GM19468 (cell line): ENCODE measurements around the gene MAGI1.
"Not testable (repeated sequence)": the region's sequence is repeated elsewhere in the genome, so short reads cannot be mapped to it uniquely, and the experiment has no call there.

Experiments
- ATAC-seq: cut with Tn5 transposase; IDR thresholded peaks from one replicate; pipeline ENCODE4 v1.9.1; 2021; ENCODE audit warnings: mild to moderate bottlenecking, moderate library complexity, moderate number of reproducible peaks; ENCODE audit not compliant: unreplicated experiment; ENCODE audit errors: extremely low read depth

Gene MAGI1

GRCh38 chr3:66038726-66039589 lies at the start of gene MAGI1:
MAGI1 (minus strand) TSS chr3:66038918; CDS start chr3:66038308, 610 bp downstream.
- no peak for ATAC-seq

- ATAC-seq = no peak
Measured at GRCh38 chr3:66083784-66084213, 45.1 kb upstream of the MAGI1 start.

GRCh38 chr3:66083096-66083678 lies 44.5 kb upstream of the MAGI1 start:
- no peak for ATAC-seq

DNA sequence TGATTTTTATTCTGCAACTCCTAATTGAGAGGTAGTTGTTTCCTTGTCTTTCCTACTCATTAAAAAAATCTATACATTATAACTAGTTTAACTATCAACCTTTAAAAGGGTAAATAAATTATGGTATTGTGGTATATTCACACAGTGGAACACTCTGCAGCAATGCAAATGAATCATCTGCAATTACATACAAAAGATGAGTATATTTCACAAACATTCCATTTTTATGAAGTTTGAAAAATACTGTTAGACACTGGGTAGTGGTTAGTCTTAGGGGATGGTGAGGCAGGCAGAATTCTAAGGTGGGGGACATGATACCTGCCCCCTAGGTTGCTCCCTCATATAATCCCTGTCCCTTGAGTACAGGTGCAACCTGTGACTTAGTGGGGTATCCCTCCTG lies 44.0 kb upstream of the MAGI1 start:
- ATAC-seq = no peak

DNA sequence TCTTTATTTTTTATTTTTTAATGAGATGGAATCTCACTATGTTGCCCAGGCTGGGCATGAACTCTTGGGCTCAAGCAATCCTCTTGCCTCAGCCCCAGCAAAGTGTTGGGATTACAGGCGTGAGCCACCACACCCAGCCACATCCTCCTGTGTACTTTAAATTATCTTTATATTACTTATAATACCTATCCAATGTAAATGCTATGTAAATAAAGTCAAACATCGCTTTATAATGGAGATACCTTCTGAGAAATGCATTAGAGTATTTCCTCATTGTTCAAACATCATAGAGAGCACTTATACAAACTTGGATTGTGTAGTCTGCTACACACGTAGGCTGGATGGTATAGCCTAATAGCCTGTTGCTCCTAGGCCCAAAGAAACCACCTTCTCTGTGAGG lies 41.4 kb upstream of the MAGI1 start:
- ATAC-seq = no peak

GRCh38 chr3:66077973-66078372 lies 39.3 kb upstream of the MAGI1 start:
- no peak for ATAC-seq

DNA sequence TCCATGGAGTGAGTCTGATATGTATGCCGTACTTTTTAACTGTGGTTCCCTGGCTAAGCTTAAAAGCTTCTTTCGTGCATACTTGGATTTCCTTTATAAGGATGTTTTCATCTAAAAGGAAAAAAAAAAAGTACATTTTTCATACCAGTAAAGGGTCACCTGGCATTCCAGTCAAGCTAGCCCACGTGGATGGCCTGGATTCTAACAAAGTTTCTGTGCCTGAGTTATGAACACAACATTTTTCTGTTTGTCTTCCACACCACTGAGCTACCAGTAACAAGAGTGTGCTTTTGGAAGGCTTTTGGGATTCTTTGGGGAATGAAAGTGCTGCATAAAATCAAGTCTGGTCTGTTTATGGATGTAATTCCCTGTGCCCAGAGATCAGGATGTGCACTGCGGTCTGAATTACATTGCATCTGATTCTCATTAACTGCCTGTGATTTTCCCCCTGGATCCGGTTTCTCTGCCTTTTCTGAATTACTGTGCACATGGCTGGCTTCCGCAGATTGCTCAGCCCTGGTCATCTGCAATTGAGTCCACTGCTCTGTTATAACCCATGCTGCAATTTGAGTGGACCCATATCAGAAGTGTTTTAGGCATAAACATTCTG lies 38.2 kb upstream of the MAGI1 start:
- no peak for ATAC-seq

DNA sequence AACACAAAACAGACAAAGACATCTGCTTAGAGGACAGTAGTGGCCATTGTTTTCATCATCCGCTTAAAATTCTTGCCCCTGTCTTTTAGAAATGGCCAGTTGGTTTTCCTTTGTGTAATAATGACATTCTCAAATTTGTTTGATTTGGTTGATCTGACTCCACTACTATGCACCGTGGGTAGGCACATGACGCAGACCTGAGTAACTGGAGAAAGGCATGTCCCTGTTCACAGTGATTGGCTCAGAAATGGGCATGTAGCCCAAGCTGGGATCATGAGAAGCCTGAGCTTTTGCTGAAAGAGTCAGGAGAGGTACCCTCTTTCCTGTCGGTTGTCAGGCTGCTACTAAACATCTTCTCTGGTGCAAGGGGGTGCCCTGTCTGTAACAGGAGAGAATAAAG lies 36.6 kb upstream of the MAGI1 start:
- no peak for ATAC-seq

- ATAC-seq = no peak
Measured at GRCh38 chr3:66073464-66074141, 34.9 kb upstream of the MAGI1 start.

DNA sequence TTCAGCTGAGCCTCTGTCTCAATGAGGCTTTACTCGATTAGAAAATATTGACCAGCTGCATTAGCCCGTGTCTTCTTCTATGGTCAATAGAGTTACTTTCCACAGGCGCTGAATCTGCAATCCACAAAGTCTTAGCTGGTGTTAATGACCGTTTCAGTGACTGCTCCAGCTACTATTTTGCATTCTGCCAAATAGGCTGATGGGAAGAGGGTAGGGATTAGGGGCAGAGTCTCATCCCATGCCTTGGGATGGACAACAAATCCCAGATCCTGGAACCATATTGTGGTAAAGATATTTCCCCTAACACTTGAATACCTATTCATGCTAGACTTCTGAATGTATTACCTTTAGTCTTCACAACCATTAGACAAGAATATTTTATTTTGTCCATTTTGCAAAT lies 29.5 kb upstream of the MAGI1 start:
- no peak for ATAC-seq

DNA sequence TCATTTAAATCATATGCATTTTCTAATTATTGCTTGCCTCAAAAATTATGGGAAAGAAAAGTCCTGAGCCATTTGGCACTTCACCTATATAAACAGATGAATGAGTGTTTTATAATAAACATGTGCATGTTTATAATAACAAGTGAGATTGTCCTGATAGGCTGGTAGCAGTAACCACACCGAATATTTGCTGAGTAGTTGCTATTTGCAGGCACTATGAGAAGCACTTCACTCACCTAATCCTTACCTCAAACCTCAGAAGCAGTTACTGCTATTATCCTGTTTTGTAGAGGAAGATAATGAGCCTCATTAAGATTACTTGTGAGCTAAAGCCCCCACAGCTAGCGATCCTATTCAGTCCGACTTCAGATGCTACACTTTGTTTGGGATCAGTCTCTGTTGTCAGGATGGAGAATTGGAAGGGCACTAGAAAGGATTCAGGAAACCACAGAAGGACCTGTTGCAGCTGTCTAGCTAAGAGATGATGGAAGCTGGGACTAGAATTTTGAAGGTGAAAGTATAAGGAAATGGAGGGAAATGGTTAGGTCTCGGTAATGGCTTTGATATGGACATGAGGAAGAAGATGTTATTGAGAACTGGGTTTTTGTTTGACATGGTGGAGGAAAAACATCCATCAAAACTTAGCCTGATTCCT lies 28.4 kb upstream of the MAGI1 start:
- no peak for ATAC-seq

- ATAC-seq = no peak
Measured at GRCh38 chr3:66055289-66055688, 16.6 kb upstream of the MAGI1 start.

DNA sequence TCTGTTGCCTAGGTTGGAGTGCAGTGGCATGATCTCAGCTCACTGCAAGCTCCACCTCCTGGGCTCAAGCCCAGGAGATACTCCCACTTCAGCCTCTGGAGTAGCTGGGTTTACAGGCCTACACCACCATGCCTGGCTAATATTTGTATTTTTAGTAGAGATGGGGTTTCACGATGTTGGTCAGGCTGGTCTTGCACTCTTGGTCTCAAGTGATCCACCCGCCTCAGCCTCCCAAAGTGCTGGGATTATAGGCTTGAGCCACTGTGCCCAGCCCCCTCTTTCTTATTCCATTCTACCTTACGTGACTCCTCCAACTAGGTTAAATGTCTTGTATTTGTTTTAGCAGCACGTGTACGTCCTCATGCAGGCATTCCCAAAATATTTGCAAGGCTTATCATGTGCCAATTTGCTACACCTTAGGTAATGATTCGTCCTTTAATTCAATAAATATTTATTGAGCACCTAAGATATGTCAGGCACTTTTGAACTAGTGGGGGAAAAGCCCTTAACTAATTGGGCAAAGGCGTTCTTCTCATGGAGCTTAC lies 14.9 kb upstream of the MAGI1 start:
- no peak for ATAC-seq

DNA sequence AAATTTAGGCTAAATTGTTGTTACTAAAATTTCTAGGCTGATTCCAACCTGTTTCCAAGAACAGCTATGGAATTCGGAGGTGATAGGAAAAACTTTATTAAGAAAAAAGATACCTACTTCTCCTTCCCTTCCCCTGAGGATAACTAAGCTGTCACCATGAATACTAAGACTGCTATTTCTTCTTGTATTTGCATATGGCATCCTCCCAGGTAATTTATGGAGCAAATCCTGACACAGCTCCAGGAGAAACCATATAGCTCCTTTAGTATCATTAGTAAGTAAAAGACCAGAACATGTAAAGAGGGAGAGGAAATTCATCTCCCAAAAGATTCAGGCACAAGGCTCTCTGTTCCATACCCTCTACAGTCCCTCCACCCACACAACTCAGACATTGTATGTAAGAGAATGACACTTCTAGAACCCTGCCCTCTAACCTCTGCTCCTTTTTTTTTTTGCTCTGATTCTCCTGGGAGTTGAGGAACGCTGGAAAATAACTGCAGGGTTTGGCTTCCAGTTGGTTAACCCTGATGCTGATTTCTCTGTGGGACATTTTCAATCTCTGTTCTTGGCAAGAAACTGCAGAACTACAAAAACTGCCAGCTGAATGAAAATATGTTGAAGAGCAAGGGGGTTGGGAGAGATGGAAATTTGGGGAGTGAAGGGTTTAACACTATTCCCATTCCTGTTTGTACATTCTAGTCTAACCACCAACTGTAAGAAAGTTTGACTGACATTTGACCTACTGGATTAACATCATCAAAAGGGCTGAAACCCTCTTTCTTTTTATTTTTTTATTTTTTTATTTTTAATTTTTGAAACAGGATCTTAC lies 14.2 kb upstream of the MAGI1 start:
- ATAC-seq = no peak

DNA sequence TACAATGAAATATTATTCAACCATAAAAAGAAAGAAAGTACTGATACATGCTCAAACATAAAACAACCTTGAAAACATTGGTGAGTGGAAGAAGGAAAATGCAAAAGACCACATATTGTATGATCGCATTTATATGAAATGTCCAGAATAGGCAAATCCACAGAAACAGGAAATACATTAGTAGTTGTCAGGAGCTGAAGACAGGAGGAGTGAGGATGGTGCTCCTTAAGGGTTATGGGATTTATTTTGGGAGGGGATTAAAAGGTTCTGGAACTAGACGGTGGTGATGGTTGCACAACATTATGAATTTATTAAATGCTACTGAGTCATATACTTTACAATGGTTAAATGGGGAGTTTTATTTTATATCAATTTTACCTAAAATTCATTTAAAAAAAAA lies 12.1 kb upstream of the MAGI1 start:
- no peak for ATAC-seq

GRCh38 chr3:66048051-66048395 lies 9.3 kb upstream of the MAGI1 start:
- no peak for ATAC-seq

DNA sequence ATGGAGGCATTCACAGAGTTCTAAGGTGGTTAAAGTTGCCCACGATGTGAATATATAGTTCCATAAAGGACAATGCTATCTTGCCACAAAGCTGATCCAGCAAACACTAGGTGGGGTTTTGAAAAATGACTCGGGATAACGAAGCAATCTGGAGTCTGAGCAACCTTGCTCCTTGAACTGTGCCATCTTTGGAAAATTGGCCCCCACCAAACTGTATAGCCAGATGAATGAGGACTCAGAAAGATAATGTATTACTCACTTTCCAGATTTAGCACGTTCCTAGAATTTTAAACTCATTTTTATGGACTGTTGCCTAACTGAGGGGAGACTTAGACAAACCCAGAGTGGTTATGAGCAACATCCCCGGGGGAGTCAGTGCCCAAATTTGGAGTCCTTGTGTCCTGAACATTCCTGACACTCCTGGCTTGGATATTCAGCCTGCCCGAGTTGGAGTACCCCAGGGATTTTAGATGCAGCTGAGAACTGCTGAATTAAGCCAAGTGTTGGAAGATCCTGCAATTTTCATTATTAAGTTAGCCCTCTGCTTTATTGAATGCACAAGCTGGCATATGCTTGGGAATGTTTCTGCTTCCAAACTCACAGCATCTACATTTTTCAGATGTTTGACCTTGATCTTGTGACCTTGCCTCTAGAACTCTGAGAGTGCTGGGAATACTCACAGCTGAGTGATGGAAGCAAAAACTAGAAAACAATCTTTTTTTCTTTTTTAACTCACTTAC lies 8.8 kb upstream of the MAGI1 start:
- ATAC-seq = no peak

- not testable (repeated sequence) for ATAC-seq
Measured at GRCh38 chr3:66046321-66046720, 7.6 kb upstream of the MAGI1 start.

DNA sequence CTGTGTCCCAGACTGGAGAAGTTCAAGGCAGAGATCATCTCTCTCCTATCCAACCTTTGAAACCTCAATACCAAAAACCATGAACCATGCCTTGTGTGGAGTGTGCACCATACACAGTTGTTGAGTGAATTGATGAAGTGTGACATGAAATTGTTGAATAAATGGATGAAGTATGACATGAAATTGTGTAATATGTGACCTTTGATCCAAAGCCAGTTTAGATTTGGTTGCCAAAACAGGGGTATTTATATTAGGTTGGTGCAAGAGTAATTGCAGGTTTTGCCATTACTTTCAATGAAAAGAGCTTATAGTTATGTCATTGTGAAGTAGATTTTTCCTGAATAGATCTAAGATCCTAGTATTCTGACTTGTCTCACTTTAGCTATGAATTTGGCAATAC lies 3.1 kb upstream of the MAGI1 start:
- no peak for ATAC-seq
